IPS-18c (cell line): ENCODE data around the gene ZNF862.

ENCODE experiments used
- H3K4me3 ChIP-seq: 2 replicates; pipeline ENCODE4 v1.7.0; 2013; ENCODE audit warnings: low read depth, mild to moderate bottlenecking, low read length, moderate library complexity; ENCODE audit not compliant: insufficient read depth
- H3K9me3 ChIP-seq: one replicate; pipeline ENCODE4 v1.6.1; 2013; ENCODE audit warnings: mild to moderate bottlenecking, low read length, moderate library complexity; ENCODE audit not compliant: control insufficient read depth, insufficient read depth

ZNF862 gene

DNA sequence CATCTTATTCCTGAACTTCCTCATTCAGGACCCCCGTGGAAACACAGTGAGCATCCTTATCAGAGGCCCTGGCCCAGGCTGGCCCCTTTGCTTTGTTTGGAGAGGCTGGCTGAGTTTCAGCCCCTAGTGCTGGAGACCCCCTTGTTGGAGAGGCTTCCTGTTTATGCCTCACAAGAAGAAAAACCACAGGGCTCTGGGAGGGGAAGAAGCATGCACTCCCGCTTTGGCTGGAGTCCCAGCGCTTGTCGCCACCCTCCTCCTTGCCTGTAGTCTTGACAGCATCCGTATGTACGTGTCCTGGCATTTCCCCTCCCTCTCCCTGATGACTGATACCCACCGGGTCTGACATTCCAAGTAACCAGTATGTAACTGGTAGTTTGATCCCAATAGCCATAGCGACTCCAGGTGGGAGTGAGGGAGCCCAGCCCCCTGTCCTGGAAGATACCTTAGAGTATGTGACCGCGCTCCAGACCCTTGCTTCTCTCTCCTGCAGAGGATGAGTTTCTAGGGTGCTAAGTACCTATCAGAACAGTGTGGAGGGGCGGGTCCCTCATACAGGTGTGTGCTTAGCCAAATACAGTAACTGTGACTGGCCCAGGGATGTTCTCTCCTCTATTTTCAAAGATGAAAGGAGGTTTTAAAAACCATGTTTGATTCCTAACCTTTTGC lies 28.7 kb downstream of the ZNF862 start:
- Histone ChIP-seq H3K9me3 (no peaks in the 10 kb centered on the region), H3K4me3 (no peak overlapping the region)

DNA sequence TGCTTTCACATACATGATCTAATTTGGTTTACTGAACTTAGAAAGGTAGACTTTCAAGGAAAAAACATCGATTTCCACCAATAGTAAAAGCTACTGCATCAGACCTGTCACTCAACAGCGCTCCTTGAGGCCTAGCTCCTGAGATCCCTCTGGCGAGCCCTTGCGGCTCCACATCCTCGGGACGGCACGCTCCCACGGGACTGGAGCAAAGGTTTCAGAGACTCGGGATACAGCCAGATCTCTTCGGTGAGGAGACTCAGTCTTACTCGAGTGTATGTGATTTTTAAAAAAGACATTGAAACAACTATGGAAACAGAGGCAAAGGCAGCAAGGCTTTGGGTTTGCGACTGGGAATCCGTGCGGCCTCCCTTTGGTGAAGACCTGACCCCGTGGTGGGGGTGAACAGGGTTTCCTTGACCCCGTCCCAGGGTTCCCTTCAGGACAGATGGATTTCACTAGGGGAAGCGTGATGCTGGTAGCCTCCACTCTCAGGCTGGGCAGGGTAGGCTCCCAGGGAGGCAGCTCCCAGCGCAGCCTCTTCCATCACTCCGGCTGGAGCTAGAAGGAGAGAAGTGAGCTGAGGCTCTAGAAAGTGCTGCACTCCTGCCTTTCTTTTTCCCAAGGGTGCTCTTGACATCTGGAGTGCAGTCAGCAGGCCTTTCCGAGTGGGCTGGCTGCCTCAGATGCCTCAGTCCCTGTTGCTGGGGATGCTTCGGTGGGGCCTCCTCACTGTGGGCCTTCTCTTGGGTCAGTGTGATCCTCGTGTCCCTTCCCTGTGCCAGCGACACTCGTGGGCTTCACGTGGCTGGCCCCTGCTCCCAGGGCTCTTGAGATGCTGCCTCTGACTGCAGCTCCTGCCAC lies 29.8 kb downstream of the ZNF862 start:
- Histone ChIP-seq H3K9me3 (no peaks in the 10 kb centered on the region), H3K4me3 (no peak overlapping the region)

- H3K9me3 ChIP-seq = no peaks in the 10 kb centered on the region
Measured at GRCh38 chr7:149868623-149869290, 30.6 kb downstream of the ZNF862 start.

GRCh38 chr7:149869291-149869650 lies 31.1 kb downstream of the ZNF862 start:
- H3K9me3 ChIP-seq = no peaks in the 10 kb centered on the region

More at GRCh38 chr7:149868623-149869290, 30.6 kb downstream of the ZNF862 start:
- no peak overlapping the region for H3K4me3 ChIP-seq

GRCh38 chr7:149869867-149870266 lies 31.7 kb downstream of the ZNF862 start:
- Histone ChIP-seq H3K9me3 (no peaks in the 10 kb centered on the region), H3K4me3 (no peak overlapping the region)

More at GRCh38 chr7:149869291-149869650, 31.1 kb downstream of the ZNF862 start:
- no peak overlapping the region for H3K4me3 ChIP-seq

- Histone ChIP-seq H3K9me3 (no peaks in the 10 kb centered on the region), H3K4me3 (no peak overlapping the region)
Measured at GRCh38 chr7:149870274-149870673, 32.1 kb downstream of the ZNF862 start.

GRCh38 chr7:149870701-149871483 lies 32.7 kb downstream of the ZNF862 start:
- no peaks in the 10 kb centered on the region for H3K9me3 ChIP-seq
- no peak overlapping the region for H3K4me3 ChIP-seq

DNA sequence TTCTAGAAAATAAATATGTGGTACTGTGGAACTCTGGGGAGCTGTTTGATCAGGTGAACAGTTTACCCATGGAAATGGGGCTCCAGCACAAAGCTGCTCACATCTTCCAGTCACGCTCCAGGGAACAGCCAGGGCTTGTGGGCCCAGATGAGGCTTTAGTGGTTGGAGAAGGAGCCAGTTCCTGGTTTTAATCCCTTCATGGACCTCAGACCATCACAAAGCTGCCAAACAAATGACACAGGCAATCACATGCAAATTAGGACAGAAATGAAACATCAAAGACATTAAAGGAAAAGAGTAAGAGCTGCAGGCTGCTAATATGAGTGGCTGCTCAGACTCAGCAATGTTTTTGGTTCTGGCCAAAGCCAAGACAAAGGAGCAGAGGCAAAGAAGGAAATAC lies 33.4 kb downstream of the ZNF862 start:
- H3K9me3 ChIP-seq = no peaks in the 10 kb centered on the region
- H3K4me3 ChIP-seq = no peak overlapping the region

DNA sequence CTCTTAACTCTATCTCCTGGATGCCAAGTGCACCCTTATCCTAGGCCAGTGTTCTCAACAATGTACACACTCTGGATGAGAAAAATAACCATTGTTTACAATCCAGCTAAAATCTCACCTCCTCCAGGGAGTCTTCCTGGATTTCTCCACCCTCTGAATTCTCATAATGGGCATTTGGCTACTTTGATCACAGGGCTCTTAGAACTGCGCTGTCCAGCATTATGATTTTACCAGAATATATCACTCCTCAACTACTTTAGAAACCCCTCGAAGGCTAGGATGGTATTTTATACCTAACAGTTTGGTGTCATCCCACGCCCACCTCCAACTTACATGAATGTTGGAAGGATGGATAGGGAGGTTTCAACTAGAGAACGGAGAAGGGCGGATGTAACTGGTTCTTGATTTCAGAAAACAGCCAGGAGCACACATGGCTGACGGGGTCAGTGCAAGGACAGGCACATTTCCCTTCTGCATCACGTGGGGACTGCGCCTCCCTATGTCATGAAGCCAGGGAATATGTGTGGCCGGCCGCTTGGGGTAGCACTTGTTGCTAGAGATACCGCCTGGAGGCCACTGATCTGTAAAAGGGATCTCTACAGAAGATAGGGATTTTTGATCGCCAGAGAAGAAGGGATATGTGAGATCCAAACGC lies 34.4 kb downstream of the ZNF862 start:
- no peaks in the 10 kb centered on the region for H3K9me3 ChIP-seq
- peak overlapping the region; percentile 73 for H3K4me3 ChIP-seq

- Histone ChIP-seq H3K9me3 (no peaks in the 10 kb centered on the region), H3K4me3 (peak within 1 kb of the TSS; percentile 73)
Measured at GRCh38 chr7:149873074-149873969, 35.1 kb downstream of the ZNF862 start, which contains the start of gene ATP6V0E2. Gene ATP6V0E2, plus strand, starts transcription at chr7:149873969. Its CDS starts 97 bp downstream, at chr7:149874066.

DNA sequence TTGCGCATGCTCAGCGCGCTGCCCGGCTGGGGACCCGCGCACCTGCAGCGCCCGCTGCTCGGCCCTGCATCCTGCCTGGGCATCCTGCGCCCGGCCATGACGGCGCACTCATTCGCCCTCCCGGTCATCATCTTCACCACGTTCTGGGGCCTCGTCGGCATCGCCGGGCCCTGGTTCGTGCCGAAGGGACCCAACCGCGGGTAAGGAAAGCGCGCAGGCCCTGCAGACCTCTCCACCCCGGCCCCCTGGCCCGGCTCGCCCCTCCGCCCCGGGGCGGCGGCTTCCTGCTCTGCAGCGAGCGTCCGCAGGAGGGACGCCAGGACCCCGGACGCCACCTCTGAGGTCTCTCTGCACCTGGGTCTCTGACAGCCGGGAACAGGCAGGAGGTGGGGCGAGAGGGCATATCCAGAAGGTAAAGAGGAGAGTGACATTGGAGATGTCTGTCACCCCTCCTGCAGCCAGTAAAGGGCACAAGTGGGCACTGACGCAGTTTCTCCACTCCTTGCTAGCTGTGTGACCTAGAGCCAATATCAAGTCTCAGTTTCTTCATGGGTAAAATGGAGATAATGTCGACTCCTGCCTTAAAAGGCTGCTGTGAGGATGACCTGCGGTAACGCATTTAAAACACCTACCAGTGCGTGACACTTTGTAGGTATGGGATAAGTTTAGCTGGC lies 35.9 kb downstream of the ZNF862 start:
- H3K4me3 ChIP-seq = peak overlapping the region; percentile 73
- no peaks in the 10 kb centered on the region for H3K9me3 ChIP-seq

GRCh38 chr7:149874644-149875028 lies 36.5 kb downstream of the ZNF862 start:
- Histone ChIP-seq H3K4me3 (0 out of 2 replicates have a peak overlapping the region, but pooled peaks have one; percentile 73), H3K9me3 (no peaks in the 10 kb centered on the region)

DNA sequence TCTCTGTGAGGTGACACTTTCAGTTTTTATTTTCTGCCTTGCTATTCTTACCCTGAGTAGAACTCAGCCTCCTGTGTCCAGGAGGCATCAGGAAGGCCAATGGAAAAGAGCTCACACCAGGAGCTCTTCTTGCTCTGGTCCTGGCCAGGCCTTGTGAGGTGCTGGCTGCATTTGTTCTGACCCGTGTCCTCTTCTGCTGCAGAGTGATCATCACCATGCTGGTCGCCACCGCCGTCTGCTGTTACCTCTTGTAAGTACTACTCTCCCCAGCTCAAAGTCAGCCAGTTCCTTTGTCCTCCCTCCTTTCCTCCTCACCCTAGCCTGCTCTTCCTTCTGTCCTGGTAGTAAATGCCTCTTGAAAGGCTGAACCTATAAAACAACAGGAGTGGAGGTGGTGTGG lies 37.2 kb downstream of the ZNF862 start:
- H3K4me3 ChIP-seq = no peak overlapping the region

GRCh38 chr7:149877890-149878522 lies 39.8 kb downstream of the ZNF862 start:
- H3K4me3 ChIP-seq = no peak overlapping the region

More for the DNA sequence above, 37.2 kb downstream of the ZNF862 start:
- H3K9me3 ChIP-seq = no peaks in the 10 kb centered on the region

GRCh38 chr7:149878523-149878921 lies 40.3 kb downstream of the ZNF862 start:
- Histone ChIP-seq H3K9me3 (no peaks in the 10 kb centered on the region), H3K4me3 (no peak overlapping the region)

More at GRCh38 chr7:149877890-149878522, 39.8 kb downstream of the ZNF862 start:
- no peaks in the 10 kb centered on the region for H3K9me3 ChIP-seq
